H1 (cell line): ENCODE results near the gene EXOC2. TPM values are rescaled to one million over a fixed set of nuclear protein-coding genes. Genes with fewer than 3 reads are reported as not detected.

Experiments used
- CTCF ChIA-PET: fragments of 300-600 bp; sonication (Branson Sonifier 250); formaldehyde crosslinking; loops from one replicate; lab custom pipeline; 2021; ENCODE audit not compliant: partially characterized antibody; lab: Charles Lee
- POLR2A ChIA-PET: fragments of 300-600 bp; sonication (Branson Sonifier 250); formaldehyde crosslinking; loops from one replicate; lab custom pipeline; 2021; ENCODE audit warnings: inconsistent platforms; ENCODE audit not compliant: partially characterized antibody; lab: Charles Lee
- DNase-seq, 2 experiments: peaks; one replicate each; pipeline versions ENCODE4 v3.0.0 to v3.0.0-alpha.2; 2010 to 2022; ENCODE audit warnings: low spot score in 2 of 2, low read depth in 1 of 2, mixed read lengths in 1 of 2
- FAIRE-seq: peaks from 2 replicates; lab custom pipeline; 2011; peaks lifted over from hg19 to GRCh38; lab: Jason Lieb, UNC
- H2AFZ ChIP-seq: 2 replicates; pipeline ENCODE4 v1.8.1; 2012; ENCODE audit warnings: low read length, inconsistent platforms
- H2AK5ac ChIP-seq: 2 replicates; pipeline ENCODE4 v1.6.1; 2013; ENCODE audit warnings: low read depth, low read length
- H2BK120ac ChIP-seq: replicated peaks from 2 replicates; pipeline ENCODE3; 2013; ENCODE audit warnings: low read depth, low read length, inconsistent platforms
- H2BK12ac ChIP-seq: 2 replicates; pipeline ENCODE4 v1.6.1; 2013; ENCODE audit warnings: low read depth, low read length
- H2BK15ac ChIP-seq: 2 replicates; pipeline ENCODE4 v1.6.1; 2013; ENCODE audit warnings: low read length
- H2BK20ac ChIP-seq: 2 replicates; pipeline ENCODE4 v1.6.1; 2013; ENCODE audit warnings: low read length
- H2BK5ac ChIP-seq: 2 replicates; pipeline ENCODE4 v1.6.1; 2013; ENCODE audit warnings: low read depth, low read length
- H3K14ac ChIP-seq: 2 replicates; pipeline ENCODE4 v1.6.1; 2013; ENCODE audit warnings: inconsistent platforms; ENCODE audit not compliant: insufficient read length
- H3K18ac ChIP-seq: 2 replicates; pipeline ENCODE4 v1.6.1; 2013; ENCODE audit warnings: low read length; ENCODE audit errors: extremely low read depth
- H3K23ac ChIP-seq: 2 replicates; pipeline ENCODE4 v1.6.1; 2013; ENCODE audit warnings: inconsistent platforms; ENCODE audit not compliant: insufficient read length
- H3K23me2 ChIP-seq: 2 replicates; pipeline ENCODE4 v1.6.1; 2013; ENCODE audit warnings: low read depth, low read length
- H3K27ac ChIP-seq: 2 replicates; pipeline ENCODE4 v1.6.1; 2011; ENCODE audit warnings: low read depth, low read length, inconsistent platforms
- H3K27me3 ChIP-seq, 4 experiments: replicated peaks in 1 of 4; 1 replicate in 1 of 4; 2 replicates in 3 of 4; pipeline versions ENCODE4 v1.6.1 to v1.8.1; 2011 to 2013; ENCODE audit warnings: low read length in 3 of 4, mild to moderate bottlenecking in 3 of 4, inconsistent platforms in 2 of 4, mixed read lengths in 2 of 4, moderate library complexity in 1 of 4; ENCODE audit not compliant: control insufficient read depth in 3 of 4, insufficient read depth in 3 of 4; ENCODE audit errors: extremely low read depth in 1 of 4
- H3K36me3 ChIP-seq, 4 experiments: 2 replicates each; pipeline versions ENCODE4 v1.6.1 to v1.8.1; 2011 to 2013; ENCODE audit warnings: mild to moderate bottlenecking in 4 of 4, low read length in 3 of 4, moderate library complexity in 2 of 4, control low read depth in 1 of 4, inconsistent platforms in 1 of 4; ENCODE audit not compliant: insufficient read depth in 4 of 4, control insufficient read depth in 2 of 4
- H3K4ac ChIP-seq: replicated peaks from 2 replicates; pipeline ENCODE3; 2013; ENCODE audit warnings: low read length, low read depth, mixed read lengths, inconsistent platforms; ENCODE audit not compliant: insufficient read length
- H3K4me1 ChIP-seq, 4 experiments: replicated peaks in 1 of 4; 1 replicate in 1 of 4; 2 replicates in 3 of 4; pipeline versions ENCODE4 v1.6.1 to v1.8.1; 2011 to 2013; ENCODE audit warnings: low read length in 3 of 4, inconsistent platforms in 2 of 4, mixed read lengths in 1 of 4; ENCODE audit not compliant: insufficient read depth in 4 of 4, control insufficient read depth in 3 of 4
- H3K4me2 ChIP-seq, 2 experiments: 2 replicates each; pipeline versions ENCODE4 v1.6.1 to v1.8.1; 2011 to 2013; ENCODE audit warnings: low read depth in 2 of 2, low read length in 2 of 2, control low read depth in 1 of 2, inconsistent platforms in 1 of 2, mild to moderate bottlenecking in 1 of 2; ENCODE audit not compliant: insufficient read depth in 1 of 2
- H3K4me3 ChIP-seq, 4 experiments: fragments of 200-600, 300-600 bp in 1 of 4; sonication (generic), shearing (Covaris generic), sonication (Bioruptor Twin) in 1 of 4; 2 replicates each; pipeline versions ENCODE4 v1.5.1 to v1.8.1; 2011 to 2016; ENCODE audit warnings: low read length in 4 of 4, low read depth in 3 of 4, control low read depth in 2 of 4, inconsistent platforms in 2 of 4, mild to moderate bottlenecking in 2 of 4, mixed read lengths in 1 of 4, moderate library complexity in 1 of 4; ENCODE audit not compliant: insufficient read depth in 2 of 4; ENCODE audit errors: extremely low read depth in 1 of 4
- H3K56ac ChIP-seq: replicated peaks from 2 replicates; pipeline ENCODE3; 2013; ENCODE audit warnings: low read depth, mild to moderate bottlenecking, mixed read lengths, low read length, inconsistent platforms; ENCODE audit not compliant: insufficient read length
- H3K79me1 ChIP-seq: 2 replicates; pipeline ENCODE4 v1.6.1; 2013; ENCODE audit warnings: low read depth, low read length, control low read depth
- H3K79me2 ChIP-seq, 2 experiments: 2 replicates each; pipeline versions ENCODE4 v1.6.1 to v1.8.1; 2012 to 2013; ENCODE audit warnings: low read length in 2 of 2, mild to moderate bottlenecking in 2 of 2, inconsistent platforms in 1 of 2; ENCODE audit not compliant: insufficient read depth in 2 of 2, control insufficient read depth in 1 of 2
- H3K9ac ChIP-seq, 4 experiments: replicated peaks in 1 of 4; 1 replicate in 1 of 4; 2 replicates in 3 of 4; pipeline versions ENCODE4 v1.6.1 to v1.8.1; 2011 to 2013; ENCODE audit warnings: low read depth in 3 of 4, low read length in 3 of 4, control low read depth in 2 of 4, mild to moderate bottlenecking in 2 of 4, moderate library complexity in 2 of 4, inconsistent platforms in 1 of 4; ENCODE audit errors: extremely low read depth in 1 of 4
- H3K9me3 ChIP-seq, 2 experiments: 2 replicates each; pipeline versions ENCODE4 v1.6.1 to v1.8.1; 2012 to 2013; ENCODE audit warnings: mild to moderate bottlenecking in 2 of 2, moderate library complexity in 2 of 2, control low read depth in 1 of 2, inconsistent platforms in 1 of 2, low read depth in 1 of 2, low read length in 1 of 2, mixed read lengths in 1 of 2; ENCODE audit not compliant: insufficient read depth in 2 of 2
- H4K20me1 ChIP-seq, 2 experiments: replicated peaks in 1 of 2; 2 replicates each; pipeline versions ENCODE3 to v1.8.1; 2011 to 2013; ENCODE audit warnings: inconsistent platforms in 2 of 2, low read length in 2 of 2, mild to moderate bottlenecking in 1 of 2; ENCODE audit not compliant: insufficient read depth in 2 of 2, control insufficient read depth in 1 of 2
- H4K5ac ChIP-seq: 2 replicates; pipeline ENCODE4 v1.6.1; 2013; ENCODE audit warnings: low read length, low read depth, mixed read lengths, inconsistent platforms; ENCODE audit not compliant: insufficient read length
- H4K8ac ChIP-seq: 2 replicates; pipeline ENCODE4 v1.8.0; 2013; ENCODE audit warnings: mild to moderate bottlenecking, moderate library complexity, low read length, inconsistent platforms; ENCODE audit not compliant: insufficient read depth; ENCODE audit errors: extremely low read depth
- H4K91ac ChIP-seq: replicated peaks from 2 replicates; pipeline ENCODE3; 2013; ENCODE audit warnings: low read length, mixed read lengths, inconsistent platforms; ENCODE audit not compliant: insufficient read length
- GTF2F1 ChIP-seq: IDR thresholded peaks from 2 replicates; pipeline ENCODE4 v1.6.1; 2012; ENCODE audit warnings: low read depth, low read length, improper control_type of control experiment, borderline replicate concordance
- KDM4A ChIP-seq: IDR thresholded peaks from one replicate; pipeline ENCODE4 v1.7.1; 2012; ENCODE audit warnings: low read depth, mild to moderate bottlenecking, moderate library complexity, low read length, inconsistent platforms; ENCODE audit not compliant: severe bottlenecking
- SIN3A ChIP-seq, 2 experiments: IDR thresholded peaks in 1 of 2; conservative IDR thresholded peaks in 1 of 2; 2 replicates each; pipeline ENCODE4 v1.6.1; 2011 to 2012; ENCODE audit warnings: low read length in 2 of 2, improper control_type of control experiment in 1 of 2, low read depth in 1 of 2, mild to moderate bottlenecking in 1 of 2
- SRF ChIP-seq: IDR thresholded peaks from 2 replicates; pipeline ENCODE4 v1.6.1; 2011; ENCODE audit warnings: mild to moderate bottlenecking, low read depth, low read length, moderate library complexity
- TEAD4 ChIP-seq: IDR thresholded peaks from 2 replicates; pipeline ENCODE4 v1.6.1; 2012; ENCODE audit warnings: low read depth, low read length, inconsistent platforms, mixed read lengths
- WGBS, 2 experiments: shearing (Covaris generic) in 1 of 2; methylation state at CpG; one replicate each; pipeline versions ENCODE4 v1.1.6 to v1.1.7; 2013 to 2015; ENCODE audit warnings: low lambda C conversion rate in 2 of 2, mixed read lengths in 2 of 2, inconsistent platforms in 1 of 2, low coverage in 1 of 2, missing lambda C conversion rate in 1 of 2; ENCODE audit not compliant: insufficient replicate concordance in 2 of 2, insufficient coverage in 1 of 2, insufficient read length in 1 of 2; ENCODE audit errors: extremely low coverage in 1 of 2, missing lambda C conversion rate in 1 of 2; 5-methylcytosine and 5-hydroxymethylcytosine counted together
- polyA plus RNA-seq, 7 experiments: library from polyadenylated mRNA; depleted of rRNA in 3 of 7; stranded (reverse) in 5 of 7; unstranded in 2 of 7; fragments of >200 nt in 5 of 7; fragments of 200-250 nt in 2 of 7; gene quantifications; 1 replicate in 5 of 7; 2 replicates in 1 of 7; 4 replicates in 1 of 7; pipeline versions ENCODE4 v1.2.1 to v1.2.3, GENCODE V29; 2011 to 2013; ENCODE audit warnings: missing spikeins in 2 of 7, mixed read lengths in 2 of 7
- total RNA-seq: library from RNA; stranded (reverse); fragmentation: NEBNext Ultra II Directional; extraction: Animal tissue kit (Norgen Biotek cat#: 25700); gene quantifications from 2 replicates; pipeline ENCODE4 v1.2.1, GENCODE V29; 2021

Gene EXOC2
- total and polyA plus RNA-seq, 2 of the 8 experiments (the other 6 are each of a cell fraction or from before 2014, with no cell fraction given), result 25.5 to 44.4 TPM

DNA sequence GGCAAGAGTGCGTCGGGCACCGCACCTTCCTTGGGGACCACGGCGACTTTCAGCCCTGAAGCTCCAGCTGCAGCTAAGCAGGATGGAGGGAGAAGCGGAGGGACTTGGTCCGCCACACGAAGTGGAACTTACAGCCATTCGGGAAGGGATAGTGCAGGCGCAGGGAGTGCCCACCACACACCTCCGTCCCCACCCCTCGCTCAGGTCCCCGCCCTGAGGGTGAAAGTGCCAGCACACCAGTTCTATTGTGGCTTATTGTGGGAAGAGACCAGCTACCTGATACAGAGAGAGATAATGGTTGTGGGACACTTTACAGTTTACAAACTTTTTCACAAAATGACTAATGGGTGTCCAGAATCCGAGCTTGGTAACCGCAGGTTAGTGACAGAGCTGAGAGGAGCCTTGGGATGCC lies 225.3 kb downstream of the EXOC2 start:
- H3K4me2 ChIP-seq, result no peak overlapping the region
- H3K14ac ChIP-seq, result no peak overlapping the region
- H3K79me1 ChIP-seq, result no peaks in the 10 kb centered on the region
- 88% methylated on average over 13 of the region's 15 CpGs; no CpG with 5 or more reads in 1 of the 2 experiments for WGBS, 2 experiments
- no peaks in the 10 kb centered on the region for H3K23me2 ChIP-seq
- no peak overlapping the region for H4K5ac ChIP-seq
- H2BK15ac ChIP-seq, result no peak overlapping the region
- H2BK20ac ChIP-seq, result no peak overlapping the region
- H2AFZ ChIP-seq, result no peak overlapping the region
- no peak overlapping the region for H3K4ac ChIP-seq
- no peak for TF ChIP-seq KDM4A
- no peak for TF ChIP-seq TEAD4
- no peak for TF ChIP-seq SIN3A (conservative IDR thresholded peaks at IDR 0.05 in 1 of 2, IDR thresholded peaks at IDR 0.05 in 1 of 2; ENCODE audit: low read depth in 1 of 2, low read length in 2 of 2)
- no peak for TF ChIP-seq SRF
- no peak for TF ChIP-seq GTF2F1
- TF ChIP-seq, all 59 proteins: peak for 0
- no peak overlapping the region for H3K9ac ChIP-seq
- H4K20me1 ChIP-seq, result no peaks in the 10 kb centered on the region
- 0 out of 7 replicates have a peak, but pooled peaks cover 0 to 2% (median 0%) of the 10 kb centered on the region in 4 experiments for H3K27me3 ChIP-seq
- H3K9me3 ChIP-seq, result no peaks in the 10 kb centered on the region
- H3K36me3 ChIP-seq, result no peaks in the 10 kb centered on the region
- H3K27ac ChIP-seq, result no peak overlapping the region
- H4K91ac ChIP-seq, result no peak overlapping the region
- no peak overlapping the region for H3K18ac ChIP-seq
- H3K4me1 ChIP-seq, result no peaks in the 10 kb centered on the region
- FAIRE-seq (no peak), DNase-seq (no peak)
- ChIA-PET CTCF (interaction anchor here (1.1 kb wide), 1 partner anchor 58 kb away, joined by 3 read pairs; no protein-coding TSS in a partner anchor), POLR2A (no interaction called here)
- no peak overlapping the region for H3K4me3 ChIP-seq
- no peak overlapping the region for H2BK120ac ChIP-seq
- no peaks in the 10 kb centered on the region for H3K79me2 ChIP-seq
- no peak overlapping the region for H2AK5ac ChIP-seq
- no peak overlapping the region for H4K8ac ChIP-seq
- no peak overlapping the region for H3K23ac ChIP-seq
- no peak overlapping the region for H2BK12ac ChIP-seq
- no peak overlapping the region for H2BK5ac ChIP-seq
- H3K56ac ChIP-seq, result no peak overlapping the region
